CD4-positive, alpha-beta T cell treated with Interleukin-2 at 100 ng/mL for 4 hours (primary cell): ENCODE measurements around the gene SPECC1L.
"Not testable (repeated sequence)": the region's sequence is repeated elsewhere in the genome, so short reads cannot be mapped to it uniquely, and the experiment has no call there.

Experiments used
- DNase-seq: peaks from one replicate; pipeline ENCODE4 v3.0.0-alpha.2; 2020; ENCODE audit warnings: low spot score

SPECC1L gene

DNA sequence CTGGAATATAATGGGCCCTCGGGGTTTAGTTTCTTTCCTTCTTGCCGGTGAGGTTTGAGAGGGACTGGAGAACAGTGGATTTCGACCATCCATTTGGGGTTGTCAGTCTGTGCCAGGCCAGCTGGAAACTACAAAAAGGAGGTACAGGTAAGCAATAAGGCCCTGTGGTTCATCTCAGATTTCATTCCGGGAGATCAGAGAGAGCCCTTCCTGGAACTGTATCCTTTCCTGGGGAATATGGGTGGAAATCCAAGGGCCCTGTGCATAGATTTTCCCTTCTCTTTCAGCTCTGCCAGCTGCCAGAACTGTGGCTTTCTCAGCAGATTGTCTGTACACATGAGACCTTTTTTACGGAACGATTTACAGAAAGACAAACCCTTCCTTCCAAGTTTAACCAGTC, 17.2 kb downstream of the SPECC1L start:
- DNase-seq = not testable (repeated sequence)

GRCh38 chr22:24289114-24289513, 18.5 kb downstream of the SPECC1L start:
- DNase-seq = no peak

DNA sequence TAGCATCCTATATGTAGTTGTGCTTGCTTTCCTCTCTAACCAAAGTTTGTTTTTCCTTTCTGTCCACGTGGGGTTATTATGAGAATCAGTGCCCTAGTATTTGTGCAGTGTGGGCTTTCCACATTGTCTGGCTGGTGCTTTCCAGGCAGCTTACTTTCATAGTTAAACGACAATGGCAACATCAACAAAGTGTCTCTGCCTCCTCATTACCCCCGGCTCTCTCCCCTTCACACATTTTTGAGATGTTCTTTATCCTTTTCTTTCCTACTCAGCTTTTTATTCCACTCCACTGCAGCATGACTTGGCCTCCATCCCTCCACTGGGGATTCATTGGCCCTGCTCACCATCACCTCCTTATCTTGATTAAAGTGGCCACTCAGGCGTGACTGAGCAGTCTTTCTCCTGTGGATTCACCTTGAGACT, 19.1 kb downstream of the SPECC1L start:
- DNase-seq = no peak

DNA sequence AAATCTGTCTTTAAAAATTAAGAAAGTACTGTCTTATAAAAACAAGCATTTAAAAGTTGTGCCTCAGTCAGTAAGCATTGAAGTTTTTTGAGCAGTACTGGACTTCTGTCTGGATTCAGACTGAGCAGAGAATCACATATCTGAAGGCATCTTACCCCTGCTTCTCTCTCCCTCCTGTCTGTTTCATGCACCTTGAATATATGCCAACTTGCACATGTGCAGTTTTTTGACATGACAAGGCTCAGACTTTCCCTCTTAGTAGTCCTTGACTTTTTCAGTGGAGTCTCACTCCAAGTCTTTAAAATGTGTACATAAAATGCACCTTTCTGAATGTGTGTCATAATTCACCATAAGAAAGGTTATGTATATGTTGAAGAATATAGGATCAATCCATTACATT, 19.8 kb downstream of the SPECC1L start:
- DNase-seq = no peak

- no peak for DNase-seq
These were observed 21.0 kb downstream of the SPECC1L start for GRCh38 chr22:24291515-24292201.

DNA sequence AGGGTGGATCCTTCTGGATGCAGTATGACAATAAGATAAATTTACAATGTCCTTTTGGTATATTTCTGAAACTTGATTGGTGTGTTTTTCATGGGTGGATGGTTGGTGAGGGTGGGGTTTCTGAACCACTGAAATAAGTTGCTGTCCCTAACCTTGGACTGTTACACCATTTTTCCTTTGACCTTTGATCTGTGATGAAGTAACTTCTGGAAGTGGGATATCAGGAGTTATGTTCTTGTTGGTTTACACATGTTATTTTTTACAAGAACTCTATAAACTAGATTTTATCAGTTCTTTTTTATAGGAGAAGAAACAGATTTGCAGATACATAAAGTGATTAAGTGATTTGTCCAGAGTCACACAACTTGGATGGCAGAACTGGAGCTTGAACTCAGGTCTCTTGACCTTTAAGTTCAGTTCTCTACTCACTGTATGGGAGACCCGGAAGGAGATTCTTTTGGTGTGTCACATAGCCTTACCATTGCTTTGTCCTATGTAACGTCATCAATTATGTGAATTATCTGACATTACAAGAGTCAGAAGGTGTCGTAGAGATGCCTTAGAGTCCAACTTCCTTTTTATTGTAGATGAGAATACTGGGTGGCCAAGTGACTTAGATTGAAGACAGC, 21.7 kb downstream of the SPECC1L start:
- DNase-seq = not testable (repeated sequence)

- not testable (repeated sequence) for DNase-seq
These were observed 24.3 kb downstream of the SPECC1L start for GRCh38 chr22:24294913-24295312.

DNA sequence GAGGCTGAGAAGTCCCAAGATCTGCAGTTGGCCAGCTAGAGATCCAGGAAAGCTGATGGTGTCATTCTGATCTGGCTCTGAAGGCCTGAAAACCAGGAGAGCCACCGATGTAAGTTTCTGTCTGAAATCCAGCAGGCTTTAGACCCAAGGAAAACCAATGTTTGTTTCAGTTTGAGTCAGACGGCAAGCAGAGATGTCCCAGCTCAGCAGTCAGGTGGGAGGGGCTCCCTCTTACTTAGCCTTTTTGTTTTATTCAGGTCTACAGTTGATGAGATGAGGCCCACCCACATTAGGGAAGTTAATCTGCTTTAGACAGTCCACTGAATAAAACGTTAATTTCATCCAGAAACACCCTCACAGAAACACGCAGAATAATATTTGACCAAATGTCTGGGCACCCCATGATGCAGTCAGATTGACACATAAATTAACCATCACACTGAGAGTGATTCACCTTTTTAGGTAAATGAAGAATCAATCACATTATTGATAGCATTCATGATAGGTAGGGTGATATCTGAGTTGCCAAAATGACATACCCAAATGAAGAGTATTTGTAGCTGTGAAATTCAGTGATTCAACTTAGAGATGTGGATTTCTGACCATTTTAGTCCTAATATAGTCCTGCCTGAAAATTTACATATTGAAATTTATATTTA, 28.0 kb downstream of the SPECC1L start:
- not testable (repeated sequence) for DNase-seq

GRCh38 chr22:24300522-24300921, 29.9 kb downstream of the SPECC1L start:
- peak; percentile 6 for DNase-seq

DNA sequence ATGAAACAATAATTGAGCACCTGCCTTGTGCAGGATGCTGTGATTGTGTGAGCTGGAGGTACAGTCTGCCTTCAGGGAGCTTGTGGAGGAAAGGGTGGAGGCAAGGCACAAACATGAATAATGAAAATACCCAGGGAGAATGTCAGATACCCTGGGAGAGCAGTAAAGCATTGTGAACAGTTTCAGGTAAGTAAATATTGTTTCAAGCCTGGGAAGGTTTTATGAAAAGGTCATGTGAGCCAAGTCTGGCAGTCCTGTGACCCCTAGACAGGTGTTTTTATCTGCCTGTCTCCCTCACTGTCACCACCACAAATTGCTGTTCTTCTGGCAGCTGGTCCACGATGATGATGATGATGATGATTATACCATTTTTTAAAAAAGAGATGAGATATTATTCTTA, 32.0 kb downstream of the SPECC1L start:
- DNase-seq = no peak

DNA sequence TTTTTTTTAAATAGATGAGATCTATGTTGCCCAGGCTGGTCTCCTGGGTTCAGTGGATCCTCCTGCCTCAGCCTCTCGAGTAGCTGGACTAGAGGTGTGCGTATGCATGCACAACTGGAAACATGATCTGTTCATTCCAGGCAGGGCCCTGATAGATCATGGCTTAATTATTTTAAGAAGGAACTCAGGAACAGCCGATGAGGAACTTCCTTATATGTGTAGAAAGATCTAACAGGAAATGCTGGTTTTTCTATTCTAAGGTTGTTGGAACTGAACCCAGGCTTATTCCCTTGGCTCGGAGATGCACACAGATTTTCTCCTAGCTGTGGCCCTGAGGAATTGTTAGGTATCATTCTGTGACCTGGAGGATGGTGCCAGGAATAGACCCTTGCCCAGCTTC, 32.4 kb downstream of the SPECC1L start:
- DNase-seq = no peak

GRCh38 chr22:24304062-24304675, 33.5 kb downstream of the SPECC1L start:
- DNase-seq = no peak

GRCh38 chr22:24305260-24305692, 34.6 kb downstream of the SPECC1L start:
- DNase-seq = peak; percentile 50

DNA sequence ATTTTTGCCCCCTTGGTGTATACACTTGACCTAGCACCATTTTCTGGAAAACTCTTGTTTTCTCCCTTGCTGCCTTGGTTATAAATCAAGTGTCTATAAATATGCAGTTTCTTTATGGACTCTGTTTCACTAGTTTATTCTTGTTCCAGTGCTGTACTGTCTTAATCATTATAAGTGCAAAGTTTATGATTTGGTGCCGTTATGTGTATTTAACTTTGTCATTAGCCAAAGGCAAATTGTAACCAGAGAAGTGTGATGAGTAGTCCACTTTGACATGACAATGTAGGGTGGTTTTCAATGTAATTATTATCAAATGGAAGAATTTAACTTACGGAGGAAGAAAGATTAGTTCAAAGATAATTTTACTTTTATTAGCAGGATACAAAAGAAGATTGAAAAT, 40.3 kb downstream of the SPECC1L start:
- no peak for DNase-seq

GRCh38 chr22:24315367-24315966, 44.8 kb downstream of the SPECC1L start:
- no peak for DNase-seq

- not testable (repeated sequence) for DNase-seq
These were observed 45.6 kb downstream of the SPECC1L start for GRCh38 chr22:24316264-24316663.

- not testable (repeated sequence) for DNase-seq
These were observed 46.9 kb downstream of the SPECC1L start for GRCh38 chr22:24317511-24317910.

- no peak for DNase-seq
These were observed 48.8 kb downstream of the SPECC1L start for GRCh38 chr22:24319451-24319850.

GRCh38 chr22:24321999-24322398, 51.4 kb downstream of the SPECC1L start:
- no peak for DNase-seq

DNA sequence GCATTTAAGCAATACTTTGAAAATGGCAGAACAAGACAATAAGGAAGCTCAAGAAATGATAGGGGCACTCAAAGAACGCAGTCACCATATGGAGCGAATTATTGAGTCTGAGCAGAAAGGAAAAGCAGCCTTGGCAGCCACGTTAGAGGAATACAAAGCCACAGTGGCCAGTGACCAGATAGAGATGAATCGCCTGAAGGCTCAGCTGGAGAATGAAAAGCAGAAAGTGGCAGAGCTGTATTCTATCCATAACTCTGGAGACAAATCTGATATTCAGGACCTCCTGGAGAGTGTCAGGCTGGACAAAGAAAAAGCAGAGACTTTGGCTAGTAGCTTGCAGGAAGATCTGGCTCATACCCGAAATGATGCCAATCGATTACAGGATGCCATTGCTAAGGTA, 51.9 kb downstream of the SPECC1L start:
- no peak for DNase-seq

- no peak for DNase-seq
These were observed 52.6 kb downstream of the SPECC1L start for GRCh38 chr22:24323233-24323632.

- no peak for DNase-seq
These were observed 53.1 kb downstream of the SPECC1L start for GRCh38 chr22:24323695-24324094.
